Measurements from ENCODE around the gene EFNA5. TPM values are rescaled to one million over a fixed set of nuclear protein-coding genes. Genes with fewer than 3 reads are reported as not detected.

The EFNA5 gene
- total and polyA plus RNA-seq, 2 of the 13 experiments (the other 11 are each of a cell fraction or from before 2014, with no cell fraction given): not detected

DNA sequence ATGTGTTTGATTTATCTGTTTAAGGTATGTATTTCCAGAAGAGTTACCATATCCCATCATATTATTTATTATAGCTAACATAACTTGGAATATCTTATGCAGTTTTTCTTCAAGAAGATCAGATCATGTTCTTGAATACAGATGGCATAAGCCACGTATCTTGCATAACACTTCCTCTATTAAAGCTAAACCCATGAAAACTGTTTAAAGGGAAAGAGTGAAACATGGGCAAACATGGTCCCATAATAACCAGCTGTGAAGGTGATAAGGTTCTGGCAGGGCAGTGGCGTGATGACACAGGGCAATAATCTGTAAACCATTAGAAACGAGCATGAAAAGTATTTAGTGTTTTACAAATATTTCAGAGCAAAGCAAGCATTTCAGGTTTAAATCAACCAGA is 34.2 kb downstream of the EFNA5 start (continued):
- TF ChIP-seq BORCS8-MEF2B (CRISPR knock-in tag; IDR thresholded peaks at IDR 0.05) (no peak), BCL6 (CRISPR knock-in tag; IDR thresholded peaks at IDR 0.05) (no peak), CBFB (CRISPR knock-in tag; IDR thresholded peaks at IDR 0.05) (no peak), ZNF678 (CRISPR knock-in tag; IDR thresholded peaks at IDR 0.05) (no peak)
- TF ChIP-seq, protein P1, sequence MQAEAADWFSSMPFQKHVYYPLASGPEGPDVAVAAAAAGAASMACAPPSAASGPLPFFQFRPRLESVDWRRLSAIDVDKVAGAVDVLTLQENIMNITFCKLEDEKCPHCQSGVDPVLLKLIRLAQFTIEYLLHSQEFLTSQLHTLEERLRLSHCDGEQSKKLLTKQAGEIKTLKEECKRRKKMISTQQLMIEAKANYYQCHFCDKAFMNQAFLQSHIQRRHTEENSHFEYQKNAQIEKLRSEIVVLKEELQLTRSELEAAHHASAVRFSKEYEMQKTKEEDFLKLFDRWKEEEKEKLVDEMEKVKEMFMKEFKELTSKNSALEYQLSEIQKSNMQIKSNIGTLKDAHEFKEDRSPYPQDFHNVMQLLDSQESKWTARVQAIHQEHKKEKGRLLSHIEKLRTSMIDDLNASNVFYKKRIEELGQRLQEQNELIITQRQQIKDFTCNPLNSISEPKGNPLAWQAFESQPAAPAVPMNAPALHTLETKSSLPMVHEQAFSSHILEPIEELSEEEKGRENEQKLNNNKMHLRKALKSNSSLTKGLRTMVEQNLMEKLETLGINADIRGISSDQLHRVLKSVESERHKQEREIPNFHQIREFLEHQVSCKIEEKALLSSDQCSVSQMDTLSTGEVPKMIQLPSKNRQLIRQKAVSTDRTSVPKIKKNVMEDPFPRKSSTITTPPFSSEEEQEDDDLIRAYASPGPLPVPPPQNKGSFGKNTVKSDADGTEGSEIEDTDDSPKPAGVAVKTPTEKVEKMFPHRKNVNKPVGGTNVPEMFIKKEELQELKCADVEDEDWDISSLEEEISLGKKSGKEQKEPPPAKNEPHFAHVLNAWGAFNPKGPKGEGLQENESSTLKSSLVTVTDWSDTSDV (CRISPR knock-in tag; IDR thresholded peaks at IDR 0.05): no peak

DNA sequence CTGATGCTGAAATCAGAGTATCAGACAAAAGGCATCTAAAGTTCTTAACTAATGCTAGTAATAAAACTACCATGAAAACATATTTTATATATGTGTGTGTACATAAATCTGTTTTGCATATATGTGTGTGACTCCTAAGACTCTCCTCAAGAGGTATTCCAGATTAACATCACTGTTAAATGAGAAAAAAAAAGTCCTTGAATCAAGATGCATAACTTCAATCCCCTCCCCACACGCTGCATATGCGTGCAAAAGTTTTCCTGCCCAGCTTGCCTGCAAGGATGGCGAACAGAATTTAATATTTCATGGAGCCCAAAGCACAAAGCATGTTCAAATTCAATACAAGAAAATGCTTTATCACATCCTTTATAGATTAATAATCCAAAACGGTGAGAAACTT is 34.7 kb downstream of the EFNA5 start:
- POLR2A ChIA-PET: no interaction called here
- TF ChIP-seq, protein P2, sequence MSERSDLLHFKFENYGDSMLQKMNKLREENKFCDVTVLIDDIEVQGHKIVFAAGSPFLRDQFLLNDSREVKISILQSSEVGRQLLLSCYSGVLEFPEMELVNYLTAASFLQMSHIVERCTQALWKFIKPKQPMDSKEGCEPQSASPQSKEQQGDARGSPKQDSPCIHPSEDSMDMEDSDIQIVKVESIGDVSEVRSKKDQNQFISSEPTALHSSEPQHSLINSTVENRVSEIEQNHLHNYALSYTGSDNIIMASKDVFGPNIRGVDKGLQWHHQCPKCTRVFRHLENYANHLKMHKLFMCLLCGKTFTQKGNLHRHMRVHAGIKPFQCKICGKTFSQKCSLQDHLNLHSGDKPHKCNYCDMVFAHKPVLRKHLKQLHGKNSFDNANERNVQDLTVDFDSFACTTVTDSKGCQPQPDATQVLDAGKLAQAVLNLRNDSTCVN (CRISPR knock-in tag; IDR thresholded peaks at IDR 0.05; ENCODE audit: borderline replicate concordance): no peak
- CTCF ChIA-PET (ENCODE audit: low intra/inter-chr PET ratio, low total read pairs): no interaction called here
- Histone ChIP-seq H3K4me3 (replicated peaks in 1 of 3; ENCODE audit: insufficient read depth in 1 of 3, low read depth in 2 of 3, low read length in 3 of 3) (no peak overlapping the region), H3K4me2 (ENCODE audit: low read depth, low read length) (no peak overlapping the region), H3K27ac (ENCODE audit: extremely low read length, insufficient read depth, low read length) (no peak overlapping the region), H4K20me1 (ENCODE audit: insufficient read depth, low read length) (no peaks in the 10 kb centered on the region), H3K9me3 (ENCODE audit: low read length) (no peaks in the 10 kb centered on the region), H3K4me1 (ENCODE audit: insufficient read depth, low read length) (no peaks in the 10 kb centered on the region), H3K36me3 (replicated peaks in 1 of 2; ENCODE audit: control insufficient read depth in 1 of 2, insufficient read depth in 2 of 2, low read length in 2 of 2) (no peaks in the 10 kb centered on the region), H3K27me3 (ENCODE audit: control insufficient read depth in 1 of 2, insufficient read depth in 2 of 2, low read length in 2 of 2) (peaks cover 0 to 6% of the 10 kb centered on the region in 2 experiments; a peak in 1 of 5 replicates), H3K9ac (ENCODE audit: insufficient read depth, low read depth, low read length) (no peak overlapping the region), H3K79me2 (ENCODE audit: insufficient read depth, low read length) (no peaks in the 10 kb centered on the region), H2AFZ (ENCODE audit: low read length) (no peak overlapping the region)
- in situ Hi-C loops (cut with HindIII; ENCODE audit: extremely low pct_ligation_motif_present, low pct_unique_long_range_greater_than_20kb) (no loop called here), intact Hi-C loops (cut with micrococcal nuclease; ENCODE audit: unreplicated experiment) (no loop called here)
- no TSS peak for BruUV-seq (replicated peaks)
- 3% methylated on average over 4 of the region's 4 CpGs for WGBS (ENCODE audit: low lambda C conversion rate)
- no peak for ATAC-seq
- DNase-seq (ENCODE audit: low spot score): no peak
- FAIRE-seq: no peak

Measured in HepG2 (cell line).